ENCODE measurements around the gene LOXL1.
A peak's percentile ranks its signal among the peaks of the same experiment; 100 is the strongest.
"Not testable (repeated sequence)": the region's sequence is repeated elsewhere in the genome, so short reads cannot be mapped to it uniquely, and the experiment has no call there.

LOXL1 gene

DNA sequence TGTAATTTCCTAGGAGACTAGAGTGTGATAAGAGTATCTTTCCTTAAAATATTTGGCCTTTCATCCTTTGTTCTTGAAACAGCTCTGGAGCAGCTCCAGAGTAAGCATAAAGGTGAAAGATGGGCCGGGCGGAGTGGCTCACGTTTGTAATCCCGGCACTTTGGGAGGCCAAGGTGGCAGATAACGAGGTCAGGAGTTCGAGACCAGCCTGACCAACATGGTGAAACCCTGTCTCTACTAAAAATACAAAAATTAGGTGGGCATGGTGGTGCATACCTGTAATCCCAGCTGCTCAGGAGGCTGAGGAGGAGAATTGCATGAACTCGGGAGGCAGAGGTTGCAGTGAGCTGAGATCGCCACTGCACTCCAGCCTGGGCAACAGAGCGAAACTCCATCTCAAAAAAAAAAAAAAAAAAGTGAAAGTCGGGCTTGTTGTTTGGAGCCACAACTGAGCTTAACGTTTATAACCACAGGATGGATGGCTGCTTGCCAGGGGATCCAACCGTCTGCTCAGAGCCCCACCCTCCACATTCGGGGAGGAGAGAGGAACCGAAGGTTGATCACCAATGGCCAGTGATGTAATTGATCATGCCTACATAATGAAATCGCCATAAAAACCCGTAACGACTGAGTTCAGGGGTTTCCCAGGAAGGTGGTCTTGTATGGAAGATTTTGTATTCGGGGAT is 49.3 kb downstream of the LOXL1 start:
- Mint-ChIP-seq H3K4me1 (ENCODE audit: low read depth) (peaks cover 32% of the 10 kb centered on the region), H3K27me3 (peaks cover 26% of the 10 kb centered on the region)
- H3K27ac Mint-ChIP-seq; H3K4me3 Mint-ChIP-seq; H3K36me3 Mint-ChIP-seq (ENCODE audit: low read depth); H3K9me3 Mint-ChIP-seq: not testable (repeated sequence)
- peak; percentile 35 for DNase-seq

DNA sequence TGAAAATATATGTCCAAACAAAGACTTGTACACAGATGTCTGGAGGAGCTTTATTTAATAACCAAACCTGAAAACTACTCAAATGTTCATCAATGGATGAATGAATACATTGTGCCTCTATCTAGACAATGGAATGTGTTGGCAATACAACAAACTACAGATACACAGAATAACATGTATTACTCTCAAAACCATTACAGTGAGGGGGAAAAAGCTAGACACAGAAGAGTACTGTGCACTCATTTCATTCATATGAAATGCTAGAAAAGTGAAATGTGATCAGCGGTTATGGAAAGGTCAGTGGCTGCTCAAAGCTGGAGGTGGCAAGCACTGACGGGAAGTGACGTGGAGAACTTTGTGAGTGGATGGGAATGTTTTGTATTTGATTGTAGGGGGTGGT is 52.6 kb downstream of the LOXL1 start:
- H3K27ac Mint-ChIP-seq, result no peak overlapping the region
- no peak for DNase-seq
- peaks cover 26% of the 10 kb centered on the region for H3K27me3 Mint-ChIP-seq
- H3K36me3 Mint-ChIP-seq (ENCODE audit: low read depth), result peaks cover 5% of the 10 kb centered on the region
- H3K9me3 Mint-ChIP-seq, result peaks cover 5% of the 10 kb centered on the region
- H3K4me3 Mint-ChIP-seq, result no peak overlapping the region
- peaks cover 52% of the 10 kb centered on the region for H3K4me1 Mint-ChIP-seq (ENCODE audit: low read depth)

DNA sequence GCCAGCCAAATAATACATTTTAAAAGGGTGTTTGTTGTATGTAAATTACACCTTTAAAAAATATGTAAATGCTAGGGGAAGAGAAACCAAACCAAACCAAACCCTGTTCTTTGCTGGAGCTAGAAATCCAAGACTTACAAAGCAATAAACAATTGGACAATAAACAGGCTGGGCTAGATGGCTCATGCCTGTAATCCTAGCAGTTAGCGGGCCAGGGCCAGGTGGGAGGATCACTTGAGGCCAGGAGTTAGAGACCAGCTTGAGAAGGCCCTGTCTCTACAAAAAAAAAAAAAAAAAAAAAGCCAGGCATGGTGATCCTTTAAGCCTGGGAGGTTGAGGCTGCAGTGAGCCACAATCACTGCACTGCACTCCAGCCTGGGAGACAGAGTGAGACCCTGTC is 53.4 kb downstream of the LOXL1 start:
- Mint-ChIP-seq H3K27ac (no peak overlapping the region), H3K4me3 (no peak overlapping the region), H3K27me3 (peaks cover 18% of the 10 kb centered on the region), H3K9me3 (no peaks in the 10 kb centered on the region), H3K4me1 (ENCODE audit: low read depth) (peaks cover 52% of the 10 kb centered on the region), H3K36me3 (ENCODE audit: low read depth) (peaks cover 13% of the 10 kb centered on the region)
- no peak for DNase-seq

DNA sequence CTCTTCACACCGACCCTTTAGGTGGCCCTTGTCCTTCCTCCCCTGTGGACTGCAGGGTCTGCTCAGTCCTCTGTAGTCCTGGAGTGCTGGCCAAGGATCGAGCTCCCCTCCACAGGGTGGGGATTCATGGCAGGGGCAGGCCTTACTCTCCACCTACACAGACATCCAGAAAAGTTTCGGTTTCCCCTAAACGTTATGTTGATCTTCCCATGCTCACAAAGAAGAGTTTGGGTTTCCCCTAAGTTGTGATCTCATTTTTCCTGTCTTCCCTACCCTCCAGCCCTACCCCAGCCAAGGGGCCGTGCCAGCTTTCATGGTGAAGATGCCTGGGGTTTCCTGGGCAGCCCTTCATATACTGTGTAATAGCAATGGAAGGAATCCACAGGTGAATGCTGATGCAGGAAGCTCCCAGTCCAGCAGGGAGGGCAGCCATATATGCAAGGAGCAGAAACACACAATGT is 55.5 kb downstream of the LOXL1 start:
- peak overlapping the region; percentile 28 for H3K4me3 Mint-ChIP-seq
- H3K27me3 Mint-ChIP-seq, result no peaks in the 10 kb centered on the region
- peaks cover 32% of the 10 kb centered on the region for H3K36me3 Mint-ChIP-seq (ENCODE audit: low read depth)
- H3K27ac Mint-ChIP-seq, result peak overlapping the region; percentile 92
- H3K4me1 Mint-ChIP-seq (ENCODE audit: low read depth), result peaks cover 41% of the 10 kb centered on the region
- peak; percentile 43 for DNase-seq
- H3K9me3 Mint-ChIP-seq, result no peaks in the 10 kb centered on the region

DNA sequence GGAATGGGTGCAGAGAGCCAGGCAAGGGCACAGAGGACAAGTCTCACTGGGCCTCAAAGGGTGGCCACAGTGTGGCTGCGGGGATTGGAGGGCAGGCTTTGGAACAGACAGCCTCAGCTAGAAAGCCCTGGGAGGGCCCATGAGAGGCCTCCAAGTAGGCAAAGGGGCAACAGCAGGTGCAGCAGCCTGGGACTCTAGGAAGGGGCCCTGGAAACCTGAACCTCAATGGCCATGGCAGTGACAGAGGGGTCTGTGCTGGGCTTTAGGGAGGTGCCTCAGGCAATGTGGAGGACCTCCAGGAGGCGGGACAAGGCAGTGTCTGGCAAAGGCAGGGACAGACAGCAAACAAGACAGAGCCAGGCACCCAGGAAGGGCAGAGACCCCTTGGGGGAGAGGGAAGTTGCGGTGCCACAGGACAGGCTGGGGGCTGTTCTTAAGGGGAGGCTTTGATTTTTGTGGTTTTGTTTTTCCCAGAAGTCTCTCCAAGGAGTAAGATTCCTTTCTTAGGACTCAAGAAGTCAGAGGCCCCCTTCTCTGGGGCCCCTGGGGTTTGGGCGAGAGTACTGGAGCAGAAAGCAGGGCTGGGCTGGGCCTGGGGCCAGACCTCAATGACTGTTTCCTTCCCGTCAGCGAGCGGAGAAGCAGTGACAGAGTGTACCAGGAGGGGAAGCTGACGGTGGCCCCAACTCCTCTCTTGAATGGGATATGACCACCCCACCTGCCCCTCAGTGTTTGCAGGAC is 56.1 kb downstream of the LOXL1 start:
- Mint-ChIP-seq H3K36me3 (ENCODE audit: low read depth) (peaks cover 38% of the 10 kb centered on the region), H3K4me3 (peak overlapping the region; percentile 28), H3K27me3 (no peaks in the 10 kb centered on the region), H3K9me3 (no peaks in the 10 kb centered on the region), H3K27ac (peak overlapping the region; percentile 92), H3K4me1 (ENCODE audit: low read depth) (peaks cover 41% of the 10 kb centered on the region)
- no peak for DNase-seq

DNA sequence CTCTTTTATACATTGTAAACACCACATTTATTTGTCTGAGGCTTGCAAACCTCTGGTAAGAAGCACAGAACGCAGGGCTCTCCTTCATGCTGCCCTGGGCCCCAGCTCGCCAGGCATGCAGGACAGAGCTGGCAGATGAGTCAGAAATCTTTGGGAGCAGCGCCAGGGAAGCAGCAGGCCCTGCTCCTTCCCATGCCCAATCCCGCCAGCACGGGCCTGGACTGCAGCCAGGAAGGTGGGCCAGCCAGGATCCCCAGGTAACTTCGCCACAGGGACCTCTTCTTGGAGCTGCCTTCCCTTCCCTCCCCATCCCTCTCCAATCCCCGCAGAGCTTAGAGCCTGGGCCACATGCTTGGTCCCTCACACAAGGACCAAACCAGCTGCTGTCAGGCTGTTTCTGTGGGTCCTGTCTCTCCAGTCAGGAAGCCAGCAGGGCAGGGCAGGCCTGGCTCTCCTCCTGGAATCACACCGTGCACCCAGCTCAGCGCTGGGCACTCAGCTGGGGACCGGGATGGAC is 57.0 kb downstream of the LOXL1 start:
- Mint-ChIP-seq H3K27me3 (no peaks in the 10 kb centered on the region), H3K4me1 (ENCODE audit: low read depth) (peaks cover 41% of the 10 kb centered on the region), H3K36me3 (ENCODE audit: low read depth) (peaks cover 47% of the 10 kb centered on the region), H3K9me3 (no peaks in the 10 kb centered on the region), H3K4me3 (no peak overlapping the region), H3K27ac (peak overlapping the region; percentile 92)
- no peak for DNase-seq

DNA sequence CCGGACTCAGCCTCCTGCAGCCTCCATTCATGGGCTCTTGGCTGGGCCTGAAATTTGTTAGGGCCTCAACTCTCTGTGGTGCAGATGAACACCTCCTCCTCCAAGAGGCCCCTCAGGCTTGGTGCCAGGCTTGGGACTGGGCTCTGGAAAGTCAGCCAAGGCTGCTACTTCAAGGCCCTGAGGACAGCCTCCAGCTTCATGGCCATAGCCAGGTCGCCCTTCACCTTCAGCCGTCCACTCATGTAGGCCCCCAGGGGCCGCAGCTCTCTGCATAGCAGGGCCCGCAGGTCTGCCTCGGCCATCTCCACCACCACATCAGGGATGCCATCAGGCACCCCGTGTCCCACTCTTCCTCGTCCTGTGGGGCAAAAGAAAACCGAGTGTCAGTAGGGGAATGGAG is 57.5 kb downstream of the LOXL1 start:
- peak overlapping the region; percentile 20 for H3K27ac Mint-ChIP-seq
- H3K36me3 Mint-ChIP-seq (ENCODE audit: low read depth), result peaks cover 50% of the 10 kb centered on the region
- H3K4me3 Mint-ChIP-seq, result no peak overlapping the region
- no peak for DNase-seq
- no peaks in the 10 kb centered on the region for H3K9me3 Mint-ChIP-seq
- no peaks in the 10 kb centered on the region for H3K27me3 Mint-ChIP-seq
- H3K4me1 Mint-ChIP-seq (ENCODE audit: low read depth), result peaks cover 41% of the 10 kb centered on the region

DNA sequence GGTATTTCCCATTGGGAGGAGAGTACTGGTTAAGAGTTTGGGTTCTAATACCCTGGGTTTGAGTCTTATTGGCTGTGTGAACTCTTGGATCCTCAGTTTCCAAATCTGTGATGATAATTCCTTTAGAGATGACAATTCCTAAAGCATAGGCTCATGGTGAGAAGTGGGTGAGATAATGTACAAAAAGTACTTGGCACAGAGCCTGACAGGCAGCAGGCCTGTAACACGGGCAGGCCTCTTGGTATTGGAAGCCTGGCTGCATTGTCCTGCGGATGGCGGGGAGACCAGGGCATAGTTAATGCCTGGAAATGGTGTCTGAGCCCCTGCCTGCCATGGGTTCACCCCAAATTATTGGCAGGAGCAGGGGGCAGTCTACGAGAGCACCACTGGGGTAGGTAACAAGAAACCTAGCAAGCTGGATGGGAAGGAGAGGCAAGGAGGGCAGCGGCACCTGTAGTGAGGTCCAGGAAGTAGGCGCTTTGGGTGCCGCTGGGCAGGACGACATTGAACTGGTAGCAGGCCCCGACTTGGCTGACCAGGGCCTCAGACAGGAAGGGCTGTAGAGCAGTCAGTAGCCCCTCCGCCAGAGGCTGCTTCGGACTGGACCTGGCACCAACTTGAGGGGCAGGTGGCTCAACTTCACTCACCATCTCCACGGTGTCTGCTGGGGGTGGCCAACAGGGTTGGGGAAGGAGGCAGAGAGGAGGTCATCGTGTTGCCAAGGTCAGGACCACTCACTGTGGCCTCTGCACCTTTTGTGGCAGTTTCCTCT is 58.1 kb downstream of the LOXL1 start:
- peaks cover 53% of the 10 kb centered on the region for H3K36me3 Mint-ChIP-seq (ENCODE audit: low read depth)
- H3K9me3 Mint-ChIP-seq, result no peaks in the 10 kb centered on the region
- H3K4me3 Mint-ChIP-seq, result no peak overlapping the region
- no peak for DNase-seq
- no peaks in the 10 kb centered on the region for H3K27me3 Mint-ChIP-seq
- H3K4me1 Mint-ChIP-seq (ENCODE audit: low read depth), result peaks cover 42% of the 10 kb centered on the region
- peak overlapping the region; percentile 20 for H3K27ac Mint-ChIP-seq

DNA sequence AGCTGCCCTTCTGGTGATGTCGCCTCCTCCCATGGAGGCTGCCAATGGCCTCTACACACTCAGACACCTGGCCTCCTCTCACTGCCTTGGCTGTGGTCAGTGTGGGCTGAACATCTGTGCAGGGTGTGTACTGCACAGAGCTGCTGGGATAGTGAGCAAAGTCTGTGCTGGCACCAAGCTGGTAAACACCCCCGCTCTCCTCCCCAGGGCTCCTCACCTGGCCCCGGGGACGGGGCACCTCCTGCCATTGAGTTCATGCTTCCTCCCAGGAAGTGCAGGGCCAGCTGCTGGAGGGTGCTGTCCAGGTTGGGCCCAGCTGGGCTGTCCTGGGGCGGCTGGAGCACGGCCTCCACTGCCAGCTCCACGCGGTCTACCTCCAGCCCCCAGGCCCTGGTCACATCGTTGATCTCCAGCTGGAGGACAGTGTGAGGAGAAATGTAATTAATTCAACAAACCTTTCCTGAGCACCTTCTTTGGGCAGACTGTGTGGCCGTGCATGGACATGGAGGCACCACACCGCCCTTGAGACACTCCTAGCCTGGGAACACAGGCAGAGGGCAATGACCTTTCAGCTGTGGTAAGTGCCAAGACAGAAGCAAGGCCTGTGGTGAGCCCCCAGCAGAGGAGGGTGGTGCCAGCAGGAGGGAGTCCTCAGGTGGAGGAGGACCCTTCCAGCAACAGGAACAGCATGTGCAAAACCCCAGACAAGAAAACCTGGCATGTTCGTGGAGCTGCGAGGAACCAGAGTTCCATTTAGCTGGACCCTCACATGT is 59.0 kb downstream of the LOXL1 start:
- Mint-ChIP-seq H3K4me3 (no peak overlapping the region), H3K27ac (no peak overlapping the region), H3K27me3 (no peaks in the 10 kb centered on the region), H3K4me1 (ENCODE audit: low read depth) (peaks cover 44% of the 10 kb centered on the region), H3K9me3 (no peaks in the 10 kb centered on the region), H3K36me3 (ENCODE audit: low read depth) (peaks cover 54% of the 10 kb centered on the region)
- no peak for DNase-seq

DNA sequence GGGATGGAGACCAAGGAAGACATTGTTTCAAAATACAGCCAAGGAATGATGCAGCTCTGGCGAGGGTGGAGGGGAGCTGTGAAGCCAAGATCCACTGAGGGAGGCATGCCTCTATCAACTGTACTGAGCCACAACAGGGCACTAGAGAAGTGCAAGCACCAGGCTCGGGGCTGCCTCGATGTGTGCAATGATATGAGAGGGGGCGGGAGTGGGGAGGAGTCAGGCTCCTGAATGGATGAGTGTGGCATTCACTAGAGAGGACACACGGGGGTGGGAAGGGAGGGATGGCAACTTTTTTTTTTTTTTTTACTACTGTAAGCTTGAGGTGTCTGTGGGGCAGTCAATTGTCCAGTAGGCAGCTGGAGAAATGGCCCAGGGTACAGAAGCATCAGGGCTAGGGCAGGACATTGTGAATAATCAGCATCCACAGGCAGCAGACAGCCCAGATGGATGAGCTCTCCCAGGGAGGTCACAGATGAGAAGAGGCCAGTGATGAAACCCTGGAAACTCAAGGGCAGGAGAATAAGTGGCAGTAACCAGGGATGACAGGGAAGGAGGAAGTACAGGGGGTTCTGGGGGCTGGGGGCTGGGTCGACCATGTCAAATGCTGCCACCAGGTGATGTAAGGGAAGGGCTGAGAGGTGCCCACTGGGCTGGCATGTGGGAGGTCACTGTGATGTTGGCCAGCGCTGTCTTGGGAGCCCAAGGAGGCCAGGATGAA is 60.0 kb downstream of the LOXL1 start:
- DNase-seq, result no peak
- no peak overlapping the region for H3K4me3 Mint-ChIP-seq
- no peaks in the 10 kb centered on the region for H3K27me3 Mint-ChIP-seq
- peaks cover 54% of the 10 kb centered on the region for H3K36me3 Mint-ChIP-seq (ENCODE audit: low read depth)
- H3K4me1 Mint-ChIP-seq (ENCODE audit: low read depth), result peaks cover 45% of the 10 kb centered on the region
- no peak overlapping the region for H3K27ac Mint-ChIP-seq
- H3K9me3 Mint-ChIP-seq, result no peaks in the 10 kb centered on the region

DNA sequence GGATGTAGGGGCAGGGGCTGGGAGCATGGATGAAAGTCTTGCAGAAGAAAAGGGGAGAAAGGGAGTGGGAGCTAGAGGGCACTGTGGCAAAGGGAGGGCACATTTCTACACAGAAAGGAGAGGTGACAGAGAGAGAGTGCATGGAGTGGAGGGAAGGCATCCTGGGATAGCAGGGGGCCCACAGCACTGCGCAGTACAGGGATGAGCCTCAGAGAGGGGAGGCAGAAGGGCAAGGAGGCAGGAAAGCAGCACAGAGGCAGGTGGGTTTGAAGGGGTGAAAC is 60.5 kb downstream of the LOXL1 start:
- Mint-ChIP-seq H3K9me3 (no peaks in the 10 kb centered on the region), H3K27ac (no peak overlapping the region), H3K36me3 (ENCODE audit: low read depth) (peaks cover 54% of the 10 kb centered on the region), H3K4me1 (ENCODE audit: low read depth) (peaks cover 43% of the 10 kb centered on the region), H3K4me3 (no peak overlapping the region), H3K27me3 (no peaks in the 10 kb centered on the region)
- no peak for DNase-seq

DNA sequence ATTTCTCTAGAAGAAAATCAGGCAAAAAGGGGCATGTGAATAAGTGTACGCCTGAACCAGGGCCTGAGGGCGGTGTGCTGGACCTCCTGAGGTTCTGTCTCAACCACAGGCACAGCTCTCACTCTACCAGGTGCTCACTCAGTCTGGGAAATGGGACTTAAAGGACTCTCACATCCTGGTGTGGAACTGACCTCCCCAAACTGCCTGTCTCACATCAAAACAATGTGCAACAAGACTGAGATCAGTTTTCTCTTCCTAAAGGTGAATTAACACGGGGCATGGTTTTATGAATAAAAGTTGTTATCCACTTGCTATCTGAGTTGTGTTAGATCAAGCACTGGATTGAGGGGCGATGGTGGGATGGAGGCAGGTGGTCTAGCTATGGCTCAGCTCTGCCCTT is 61.0 kb downstream of the LOXL1 start:
- no peaks in the 10 kb centered on the region for H3K27me3 Mint-ChIP-seq
- no peak for DNase-seq
- H3K9me3 Mint-ChIP-seq, result no peaks in the 10 kb centered on the region
- no peak overlapping the region for H3K4me3 Mint-ChIP-seq
- H3K36me3 Mint-ChIP-seq (ENCODE audit: low read depth), result peaks cover 54% of the 10 kb centered on the region
- peaks cover 38% of the 10 kb centered on the region for H3K4me1 Mint-ChIP-seq (ENCODE audit: low read depth)
- H3K27ac Mint-ChIP-seq, result no peak overlapping the region

DNA sequence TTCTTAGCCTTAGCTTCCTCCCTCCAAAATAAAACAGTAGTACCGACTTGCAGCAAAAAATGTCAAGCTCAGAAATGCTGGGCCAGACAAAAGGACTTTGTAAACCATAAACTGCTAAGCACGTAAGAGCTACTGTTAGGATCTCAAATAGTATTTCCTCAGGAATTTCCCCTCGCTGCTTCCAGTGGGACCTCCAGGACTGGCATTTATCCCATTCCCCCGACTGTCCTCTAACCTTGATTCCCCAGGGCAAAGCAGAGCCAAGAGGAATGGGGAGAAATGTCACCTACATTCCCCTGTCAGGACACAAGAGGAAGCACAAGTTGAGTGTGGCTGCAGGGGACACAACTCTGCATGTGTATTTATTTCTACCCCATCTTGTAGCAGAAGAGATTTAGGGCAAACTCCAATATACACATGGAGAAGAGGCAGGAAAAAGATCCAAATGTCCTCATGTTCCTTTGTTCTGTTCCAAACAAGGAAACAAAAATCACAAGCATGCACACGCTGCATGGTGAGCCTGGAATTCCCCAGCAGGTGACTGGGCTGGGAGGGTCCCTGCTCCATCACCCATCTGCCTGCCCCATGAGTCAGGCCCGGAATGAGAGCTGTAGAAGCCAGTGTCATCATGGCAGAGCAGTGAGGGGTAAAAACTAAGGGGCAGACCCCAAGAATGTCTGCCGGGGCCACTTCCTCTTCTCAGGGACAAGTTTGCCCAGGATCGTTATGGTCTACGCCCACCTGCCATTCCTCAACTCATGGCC is 61.6 kb downstream of the LOXL1 start:
- DNase-seq, result no peak
- Mint-ChIP-seq H3K27me3 (no peaks in the 10 kb centered on the region), H3K4me3 (no peak overlapping the region), H3K9me3 (no peaks in the 10 kb centered on the region), H3K4me1 (ENCODE audit: low read depth) (peaks cover 38% of the 10 kb centered on the region), H3K36me3 (ENCODE audit: low read depth) (peaks cover 54% of the 10 kb centered on the region), H3K27ac (no peak overlapping the region)
